HepG2 (cell line): ENCODE data around the gene TMOD3. TPM values are rescaled to one million over a fixed set of nuclear protein-coding genes. Genes with fewer than 3 reads are reported as not detected.

Experiments used
- ATAC-seq: fragments of 200-7000 bp; cut with Tn5 transposase; 3 replicates; pipeline ENCODE4 v1.9.1; 2020; ENCODE audit warnings: mild to moderate bottlenecking, moderate library complexity
- BruUV-seq: library from RNA; stranded (reverse); fragments of 400-500 nt; replicated peaks from 2 replicates; lab custom pipeline; 2021; lab: Mats Ljungman, UMichigan
- CTCF ChIA-PET: fragments of 300-600 bp; formaldehyde crosslinking; extraction: SDS; loops from one replicate; lab custom pipeline; 2021; ENCODE audit warnings: low total read pairs, inconsistent platforms, low intra/inter-chr PET ratio; lab: Yijun Ruan, JAX
- POLR2A ChIA-PET: fragments of 350-600 bp; sonication (Branson Sonifier 250); formaldehyde crosslinking; loops from one replicate; lab custom pipeline; 2020; ENCODE audit warnings: antibody characterized with exemption, inconsistent platforms; lab: Yijun Ruan, JAX
- DNase-seq: peaks from one replicate; pipeline ENCODE4 v3.0.0-alpha.2; 2015; ENCODE audit warnings: low spot score
- FAIRE-seq: peaks from 3 replicates; lab custom pipeline; 2011; peaks lifted over from hg19 to GRCh38; lab: Jason Lieb, UNC
- H2AFZ ChIP-seq: one replicate; pipeline ENCODE4 v1.6.1; 2011; ENCODE audit warnings: low read length, inconsistent platforms
- H3K27ac ChIP-seq: fragments of 300-600 bp; 3 replicates; pipeline ENCODE4 v1.8.0; 2011; ENCODE audit warnings: mixed run types, mild to moderate bottlenecking, mixed read lengths, low read length, inconsistent platforms; ENCODE audit not compliant: insufficient read depth; ENCODE audit errors: extremely low read length
- H3K27me3 ChIP-seq, 2 experiments: fragments of 200-600 bp in 1 of 2; 2 replicates in 1 of 2; 3 replicates in 1 of 2; pipeline versions ENCODE4 v1.6.0 to v1.8.0; 2011; ENCODE audit warnings: low read length in 2 of 2, mild to moderate bottlenecking in 2 of 2, moderate library complexity in 2 of 2, inconsistent platforms in 1 of 2; ENCODE audit not compliant: insufficient read depth in 2 of 2, control insufficient read depth in 1 of 2
- H3K36me3 ChIP-seq, 2 experiments: fragments of 200-600 bp in 1 of 2; replicated peaks in 1 of 2; 2 replicates in 1 of 2; 3 replicates in 1 of 2; pipeline versions ENCODE4 v1.5.1 to v1.8.0; 2011; ENCODE audit warnings: low read length in 2 of 2, inconsistent platforms in 1 of 2; ENCODE audit not compliant: insufficient read depth in 2 of 2, control insufficient read depth in 1 of 2
- H3K4me1 ChIP-seq: 2 replicates; pipeline ENCODE4 v1.5.1; 2012; ENCODE audit warnings: low read length, inconsistent platforms; ENCODE audit not compliant: insufficient read depth
- H3K4me2 ChIP-seq: 2 replicates; pipeline ENCODE4 v1.6.0; 2011; ENCODE audit warnings: low read depth, low read length, inconsistent platforms
- H3K4me3 ChIP-seq, 3 experiments: fragments of 200-600 bp in 1 of 3; sonication (generic), shearing (Covaris generic) in 1 of 3; replicated peaks in 1 of 3; 2 replicates each; pipeline ENCODE4 v1.5.1; 2011 to 2016; ENCODE audit warnings: low read length in 3 of 3, inconsistent platforms in 2 of 3, low read depth in 2 of 3, mild to moderate bottlenecking in 2 of 3, control low read depth in 1 of 3, mixed read lengths in 1 of 3; ENCODE audit not compliant: insufficient read depth in 1 of 3
- H3K79me2 ChIP-seq: one replicate; pipeline ENCODE4 v1.6.1; 2011; ENCODE audit warnings: low read length, inconsistent platforms; ENCODE audit not compliant: insufficient read depth
- H3K9ac ChIP-seq: 2 replicates; pipeline ENCODE4 v1.6.0; 2011; ENCODE audit warnings: mild to moderate bottlenecking, low read depth, low read length, inconsistent platforms; ENCODE audit not compliant: insufficient read depth
- H3K9me3 ChIP-seq: 2 replicates; pipeline ENCODE4 v1.5.1; 2012; ENCODE audit warnings: mild to moderate bottlenecking, low read length
- H4K20me1 ChIP-seq: 2 replicates; pipeline ENCODE4 v1.6.0; 2011; ENCODE audit warnings: inconsistent platforms, mild to moderate bottlenecking, low read length, moderate library complexity; ENCODE audit not compliant: insufficient read depth
- AHDC1 ChIP-seq: sonication (generic); formaldehyde crosslinking; IDR thresholded peaks from 2 replicates; pipeline ENCODE4 v1.5.1; 2020; ENCODE audit warnings: mild to moderate bottlenecking, missing genetic modification reagents, borderline replicate concordance
- CTCF ChIP-seq: sonication (generic); formaldehyde crosslinking; IDR thresholded peaks from 2 replicates; pipeline ENCODE4 v1.5.0; 2020; ENCODE audit warnings: mild to moderate bottlenecking, missing genetic modification reagents, moderate library complexity
- DRAP1 ChIP-seq: IDR thresholded peaks from 2 replicates; pipeline ENCODE4 v1.6.1; 2016; ENCODE audit warnings: missing genetic modification reagents, missing compliant biosample characterization
- HMGA1 ChIP-seq: sonication (generic); formaldehyde crosslinking; conservative IDR thresholded peaks from 2 replicates; pipeline ENCODE4 v1.4.0; 2020; ENCODE audit warnings: missing genetic modification reagents
- ZBTB3 ChIP-seq: sonication (generic); formaldehyde crosslinking; IDR thresholded peaks from 2 replicates; pipeline ENCODE4 v1.4.0; 2020; ENCODE audit warnings: low read depth, mild to moderate bottlenecking, moderate library complexity, missing genetic modification reagents, borderline replicate concordance
- ZNF12 ChIP-seq: sonication (generic); formaldehyde crosslinking; IDR thresholded peaks from 2 replicates; pipeline ENCODE4 v1.5.0; 2020; ENCODE audit warnings: missing genetic modification reagents
- ZNF124 ChIP-seq: sonication (generic); formaldehyde crosslinking; IDR thresholded peaks from 2 replicates; pipeline ENCODE4 v1.4.0; 2020; ENCODE audit warnings: missing genetic modification reagents
- ZNF546 ChIP-seq: sonication (generic); formaldehyde crosslinking; conservative IDR thresholded peaks from 2 replicates; pipeline ENCODE4 v1.8.1; 2023; ENCODE audit warnings: mild to moderate bottlenecking, missing genetic modification reagents
- ZNF687 ChIP-seq: sonication (generic); formaldehyde crosslinking; IDR thresholded peaks from 2 replicates; pipeline ENCODE4 v1.5.1; 2020; ENCODE audit warnings: mild to moderate bottlenecking, missing genetic modification reagents, moderate library complexity
- WGBS: methylation state at CpG from one replicate; pipeline ENCODE4 v1.1.6; 2017; ENCODE audit warnings: low lambda C conversion rate; 5-methylcytosine and 5-hydroxymethylcytosine counted together
- in situ Hi-C: cut with HindIII; loops from 2 replicates; pipeline ENCODE4 v1.10.0; 2017; ENCODE audit warnings: low pct_unique_long_range_greater_than_20kb; ENCODE audit not compliant: extremely low pct_ligation_motif_present
- intact Hi-C: fragments of 100-400 bp; cut with micrococcal nuclease; formaldehyde crosslinking; loops from one replicate; pipeline ENCODE4 v1.10.0; 2022; ENCODE audit not compliant: unreplicated experiment
- polyA plus RNA-seq, 8 experiments: library from polyadenylated mRNA; depleted of rRNA in 3 of 8; stranded (reverse) in 7 of 8; unstranded in 1 of 8; fragments of >200 nt; fragmentation: Illumina TruSeq in 4 of 8; extraction: Trizol in 4 of 8; gene quantifications; 2 replicates each; pipeline versions ENCODE4 v1.2.1 to v1.2.3, GENCODE V29; 2011 to 2016; ENCODE audit warnings: low read depth in 4 of 8, missing spikeins in 1 of 8, mixed read lengths in 1 of 8; ENCODE audit not compliant: insufficient read depth in 1 of 8
- total RNA-seq, 5 experiments: library from RNA; depleted of rRNA; stranded (reverse); fragments of >200 nt; fragmentation: Illumina TruSeq; extraction: Trizol; gene quantifications; 2 replicates each; pipeline ENCODE4 v1.2.3, GENCODE V29; 2016; ENCODE audit warnings: low read depth in 1 of 5

TMOD3 gene
- total and polyA plus RNA-seq, 2 of the 13 experiments (the other 11 are each of a cell fraction or from before 2014, with no cell fraction given), result 5.1 to 23.2 TPM

GRCh38 chr15:51866161-51866560 lies 36.7 kb downstream of the TMOD3 start (continued):
- no peak for TF ChIP-seq CTCF
- TF ChIP-seq DRAP1, result no peak
- no peak for TF ChIP-seq ZNF12
- TF ChIP-seq, all 625 proteins: peak for 3

- Histone ChIP-seq H3K9ac (no peak overlapping the region), H3K79me2 (no peaks in the 10 kb centered on the region), H3K4me3 (no peak overlapping the region), H3K27ac (no peak overlapping the region), H3K4me1 (peaks cover 25% of the 10 kb centered on the region), H3K27me3 (no peaks in the 10 kb centered on the region), H2AFZ (no peak overlapping the region), H3K36me3 (peaks cover 14 to 34% of the 10 kb centered on the region in 2 experiments), H4K20me1 (no peaks in the 10 kb centered on the region), H3K4me2 (no peak overlapping the region), H3K9me3 (no peaks in the 10 kb centered on the region)
- no TSS peak for BruUV-seq
- ChIA-PET CTCF (no interaction called here), POLR2A (no interaction called here)
- in situ Hi-C loops (no loop called here), intact Hi-C loops (loop anchor here (5.0 kb wide), 1 partner anchor 34 kb away; no protein-coding TSS in a partner anchor)
- 59% methylated on average over 1 of the region's 1 CpG for WGBS
- DNase-seq (no peak), ATAC-seq (no peak; the same call in 2 of the 3 replicates), FAIRE-seq (no peak)
- TF ChIP-seq ZNF546 (CRISPR knock-in tag) (no peak), HMGA1 (CRISPR knock-in tag) (no peak), ZNF124 (no peak), ZNF687 (CRISPR knock-in tag) (no peak), AHDC1 (CRISPR knock-in tag) (no peak), ZBTB3 (no peak)
Observed at GRCh38 chr15:51866751-51867150, 37.3 kb downstream of the TMOD3 start.
